ENCODE data around the gene U2AF1L4.
A peak's percentile ranks its signal among the peaks of the same experiment; 100 is the strongest.

Gene U2AF1L4

DNA sequence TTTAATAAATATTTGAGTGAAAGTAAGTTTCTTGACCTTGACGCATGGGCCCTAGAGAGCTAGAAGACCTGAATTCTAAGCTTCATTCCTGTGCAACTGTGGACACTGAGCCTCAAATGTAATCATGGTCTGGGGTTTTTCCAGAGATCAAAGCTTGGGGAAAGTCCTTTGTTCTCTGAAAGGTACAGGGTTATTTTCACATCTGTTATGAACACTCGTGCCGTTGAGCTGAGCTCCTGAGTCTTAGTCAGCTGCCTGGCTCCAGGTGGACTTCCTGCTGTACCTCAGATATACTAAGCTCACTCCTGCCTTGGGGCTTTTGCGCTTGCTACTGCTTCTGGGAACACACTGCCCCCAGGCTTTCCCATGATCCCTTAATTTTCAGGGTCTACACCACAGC is 48.4 kb downstream of the U2AF1L4 start (continued):
- TF ChIP-seq, protein P1, sequence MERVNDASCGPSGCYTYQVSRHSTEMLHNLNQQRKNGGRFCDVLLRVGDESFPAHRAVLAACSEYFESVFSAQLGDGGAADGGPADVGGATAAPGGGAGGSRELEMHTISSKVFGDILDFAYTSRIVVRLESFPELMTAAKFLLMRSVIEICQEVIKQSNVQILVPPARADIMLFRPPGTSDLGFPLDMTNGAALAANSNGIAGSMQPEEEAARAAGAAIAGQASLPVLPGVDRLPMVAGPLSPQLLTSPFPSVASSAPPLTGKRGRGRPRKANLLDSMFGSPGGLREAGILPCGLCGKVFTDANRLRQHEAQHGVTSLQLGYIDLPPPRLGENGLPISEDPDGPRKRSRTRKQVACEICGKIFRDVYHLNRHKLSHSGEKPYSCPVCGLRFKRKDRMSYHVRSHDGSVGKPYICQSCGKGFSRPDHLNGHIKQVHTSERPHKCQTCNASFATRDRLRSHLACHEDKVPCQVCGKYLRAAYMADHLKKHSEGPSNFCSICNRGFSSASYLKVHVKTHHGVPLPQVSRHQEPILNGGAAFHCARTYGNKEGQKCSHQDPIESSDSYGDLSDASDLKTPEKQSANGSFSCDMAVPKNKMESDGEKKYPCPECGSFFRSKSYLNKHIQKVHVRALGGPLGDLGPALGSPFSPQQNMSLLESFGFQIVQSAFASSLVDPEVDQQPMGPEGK (tag by site-specific recombination; IDR thresholded peaks at IDR 0.05) = no peak
- TF ChIP-seq YY1 (tag by site-specific recombination; IDR thresholded peaks at IDR 0.05) = no peak

DNA sequence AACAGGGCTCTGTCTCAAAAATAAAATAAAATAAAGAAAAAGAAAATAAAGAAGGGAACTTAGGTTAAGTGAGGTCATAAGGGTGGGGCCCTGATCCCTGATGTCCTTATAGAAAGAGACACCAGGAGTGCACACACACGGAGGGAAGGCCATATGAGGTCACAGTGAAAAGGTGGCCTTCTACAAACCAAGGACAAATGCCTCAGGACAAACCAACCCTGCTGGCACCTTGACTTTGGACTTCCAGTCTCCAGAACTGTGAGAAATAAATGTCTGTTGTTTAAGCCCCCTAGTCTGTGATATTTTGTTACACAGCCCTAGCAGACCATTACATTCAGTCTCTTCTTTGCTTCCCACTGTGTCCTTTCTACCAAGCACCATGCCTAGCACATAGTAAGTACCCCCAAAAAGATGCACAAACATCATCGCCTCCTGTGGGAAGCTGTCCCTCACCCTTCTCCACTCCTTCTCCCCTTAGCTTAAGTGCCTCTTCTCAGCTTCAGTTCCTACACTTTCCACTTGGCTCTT is 49.3 kb downstream of the U2AF1L4 start:
- Histone ChIP-seq H3K4me3 (ENCODE audit: low read depth, low read length) (no peak overlapping the region), H3K4me1 (ENCODE audit: control insufficient read depth, insufficient read depth, low read length) (no peaks in the 10 kb centered on the region), H3K36me3 (ENCODE audit: control insufficient read depth in 2 of 2, insufficient read depth in 1 of 2, low read length in 2 of 2) (no peaks in the 10 kb centered on the region), H3K27ac (ENCODE audit: extremely low read depth, low read depth, low read length) (no peak overlapping the region), H3K9me3 (ENCODE audit: control insufficient read depth, insufficient read depth, low read depth, low read length) (no peaks in the 10 kb centered on the region; the same call in 1 of the 2 replicates)
- CTCF ChIA-PET = interaction anchor here (0.5 to 10.4 kb wide), 14 partner anchors 8 to 1521 kb away, joined by 3 to 119 read pairs (median 4); partner anchors contain the start of genes LIN37, PSENEN, U2AF1L4 and ZBTB32
- POLR2A ChIA-PET = interaction anchor here (1.2 to 2.4 kb wide), 2 partner anchors 18 to 235 kb away, joined by 3 to 6 read pairs; no protein-coding TSS in a partner anchor
- TF ChIP-seq ZNF548 (tag by site-specific recombination; IDR thresholded peaks at IDR 0.05) (peak; percentile 97), SCRT2 (tag by site-specific recombination; IDR thresholded peaks at IDR 0.05) (no peak), RBAK (tag by site-specific recombination; IDR thresholded peaks at IDR 0.05) (peak; percentile 94)
- TF ChIP-seq, protein P2, sequence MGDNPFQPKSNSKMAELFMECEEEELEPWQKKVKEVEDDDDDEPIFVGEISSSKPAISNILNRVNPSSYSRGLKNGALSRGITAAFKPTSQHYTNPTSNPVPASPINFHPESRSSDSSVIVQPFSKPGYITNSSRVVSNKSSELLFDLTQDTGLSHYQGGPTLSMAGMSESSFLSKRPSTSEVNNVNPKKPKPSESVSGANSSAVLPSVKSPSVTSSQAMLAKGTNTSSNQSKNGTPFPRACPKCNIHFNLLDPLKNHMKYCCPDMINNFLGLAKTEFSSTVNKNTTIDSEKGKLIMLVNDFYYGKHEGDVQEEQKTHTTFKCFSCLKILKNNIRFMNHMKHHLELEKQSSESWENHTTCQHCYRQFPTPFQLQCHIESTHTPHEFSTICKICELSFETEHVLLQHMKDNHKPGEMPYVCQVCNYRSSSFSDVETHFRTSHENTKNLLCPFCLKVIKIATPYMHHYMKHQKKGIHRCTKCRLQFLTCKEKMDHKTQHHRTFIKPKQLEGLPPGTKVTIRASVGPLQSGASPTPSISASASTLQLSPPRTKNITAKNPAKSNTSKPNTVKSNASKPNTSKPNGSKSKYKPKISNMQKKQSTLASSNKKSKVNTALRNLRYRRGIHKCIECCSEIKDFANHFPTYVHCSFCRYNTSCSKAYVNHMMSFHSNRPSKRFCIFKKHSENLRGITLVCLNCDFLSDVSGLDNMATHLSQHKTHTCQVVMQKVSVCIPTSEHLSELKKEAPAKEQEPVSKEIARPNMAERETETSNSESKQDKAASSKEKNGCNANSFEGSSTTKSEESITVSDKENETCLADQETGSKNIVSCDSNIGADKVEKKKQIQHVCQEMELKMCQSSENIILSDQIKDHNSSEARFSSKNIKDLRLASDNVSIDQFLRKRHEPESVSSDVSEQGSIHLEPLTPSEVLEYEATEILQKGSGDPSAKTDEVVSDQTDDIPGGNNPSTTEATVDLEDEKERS (tag by site-specific recombination; IDR thresholded peaks at IDR 0.05) = 0 out of 2 replicates have a peak, but pooled peaks have one; percentile 11

DNA sequence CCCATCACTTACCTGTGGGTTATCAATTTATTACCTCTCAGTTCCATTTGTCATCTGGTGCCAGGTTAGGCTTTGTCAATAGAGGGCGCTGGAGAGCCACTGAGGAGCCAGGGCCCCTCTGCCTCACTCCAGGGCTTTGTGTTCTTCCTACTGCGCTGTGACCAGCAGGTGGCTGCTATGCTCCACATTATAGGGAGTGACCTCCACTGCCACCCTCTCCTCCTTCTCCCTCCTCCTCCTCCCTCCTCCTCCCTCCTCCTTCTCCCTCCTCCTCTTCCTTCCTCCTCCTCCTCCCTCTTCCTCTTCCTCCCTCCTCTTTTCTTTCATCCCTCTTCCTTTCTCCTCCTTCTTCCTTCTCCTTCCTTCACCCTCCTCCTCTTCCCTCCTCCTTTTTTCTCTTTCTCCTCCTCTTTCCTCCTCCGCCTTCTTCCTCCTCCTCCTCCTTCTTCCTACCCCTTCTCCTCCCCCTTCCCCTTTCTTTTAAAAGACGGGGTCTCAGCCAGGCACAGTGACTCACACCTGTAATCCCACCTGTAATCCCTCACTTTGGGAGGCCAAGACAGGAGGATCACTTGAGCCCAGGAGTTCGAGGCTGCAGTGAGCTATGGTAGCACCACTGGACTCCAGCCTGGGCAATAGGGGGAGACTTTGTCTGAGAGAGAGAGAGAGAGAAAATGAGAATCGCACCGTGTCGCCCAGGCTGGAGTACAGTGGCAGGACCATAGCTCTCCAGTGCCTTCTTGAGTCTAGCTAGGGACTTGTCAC is 51.2 kb downstream of the U2AF1L4 start:
- no peaks in the 10 kb centered on the region; a peak in 1 of 3 replicates for H3K36me3 ChIP-seq (ENCODE audit: control insufficient read depth in 2 of 2, insufficient read depth in 1 of 2, low read length in 2 of 2)
- ChIA-PET POLR2A (interaction anchor here (0.9 to 1.1 kb wide), 2 partner anchors 9 to 54 kb away, joined by 3 to 4 read pairs; partner anchors contain the start of gene LIN37), CTCF (interaction anchor here (0.6 to 10.4 kb wide), 54 partner anchors 8 to 552 kb away, joined by 3 to 119 read pairs (median 5); partner anchors contain the start of genes COX6B1, HSPB6, LIN37 and PROSER3)
- H3K4me3 ChIP-seq (ENCODE audit: low read depth, low read length) = no peak overlapping the region
- H3K4me1 ChIP-seq (ENCODE audit: control insufficient read depth, insufficient read depth, low read length) = no peaks in the 10 kb centered on the region
- no peaks in the 10 kb centered on the region; the same call in 1 of the 2 replicates for H3K9me3 ChIP-seq (ENCODE audit: control insufficient read depth, insufficient read depth, low read depth, low read length)
- no peak overlapping the region for H3K27ac ChIP-seq (ENCODE audit: extremely low read depth, low read depth, low read length)
- TF ChIP-seq MZF1 (tag by site-specific recombination; IDR thresholded peaks at IDR 0.05; ENCODE audit: borderline replicate concordance) (no peak; the same call in 1 of the 2 replicates), RBAK (tag by site-specific recombination; IDR thresholded peaks at IDR 0.05) (no peak), ZFP3 (tag by site-specific recombination; IDR thresholded peaks at IDR 0.05; ENCODE audit: low read depth) (peak; percentile 16; the same call in 1 of the 2 replicates), ZNF37A (tag by site-specific recombination; IDR thresholded peaks at IDR 0.05) (no peak), ZNF114 (tag by site-specific recombination; IDR thresholded peaks at IDR 0.05) (no peak; the same call in 1 of the 2 replicates), ZEB2 (tag by site-specific recombination; IDR thresholded peaks at IDR 0.05) (peak; percentile 89)
- TF ChIP-seq, protein P2 (tag by site-specific recombination; IDR thresholded peaks at IDR 0.05) = no peak
- TF ChIP-seq, protein P3, sequence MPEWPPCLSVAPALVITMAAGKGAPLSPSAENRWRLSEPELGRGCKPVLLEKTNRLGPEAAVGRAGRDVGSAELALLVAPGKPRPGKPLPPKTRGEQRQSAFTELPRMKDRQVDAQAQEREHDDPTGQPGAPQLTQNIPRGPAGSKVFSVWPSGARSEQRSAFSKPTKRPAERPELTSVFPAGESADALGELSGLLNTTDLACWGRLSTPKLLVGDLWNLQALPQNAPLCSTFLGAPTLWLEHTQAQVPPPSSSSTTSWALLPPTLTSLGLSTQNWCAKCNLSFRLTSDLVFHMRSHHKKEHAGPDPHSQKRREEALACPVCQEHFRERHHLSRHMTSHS (tag by site-specific recombination; IDR thresholded peaks at IDR 0.05) = peak; percentile 28; the same call in 1 of the 2 replicates
- TF ChIP-seq, protein P4, sequence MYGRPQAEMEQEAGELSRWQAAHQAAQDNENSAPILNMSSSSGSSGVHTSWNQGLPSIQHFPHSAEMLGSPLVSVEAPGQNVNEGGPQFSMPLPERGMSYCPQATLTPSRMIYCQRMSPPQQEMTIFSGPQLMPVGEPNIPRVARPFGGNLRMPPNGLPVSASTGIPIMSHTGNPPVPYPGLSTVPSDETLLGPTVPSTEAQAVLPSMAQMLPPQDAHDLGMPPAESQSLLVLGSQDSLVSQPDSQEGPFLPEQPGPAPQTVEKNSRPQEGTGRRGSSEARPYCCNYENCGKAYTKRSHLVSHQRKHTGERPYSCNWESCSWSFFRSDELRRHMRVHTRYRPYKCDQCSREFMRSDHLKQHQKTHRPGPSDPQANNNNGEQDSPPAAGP (tag by site-specific recombination; IDR thresholded peaks at IDR 0.05) = peak; percentile 93
- TF ChIP-seq, protein P5, sequence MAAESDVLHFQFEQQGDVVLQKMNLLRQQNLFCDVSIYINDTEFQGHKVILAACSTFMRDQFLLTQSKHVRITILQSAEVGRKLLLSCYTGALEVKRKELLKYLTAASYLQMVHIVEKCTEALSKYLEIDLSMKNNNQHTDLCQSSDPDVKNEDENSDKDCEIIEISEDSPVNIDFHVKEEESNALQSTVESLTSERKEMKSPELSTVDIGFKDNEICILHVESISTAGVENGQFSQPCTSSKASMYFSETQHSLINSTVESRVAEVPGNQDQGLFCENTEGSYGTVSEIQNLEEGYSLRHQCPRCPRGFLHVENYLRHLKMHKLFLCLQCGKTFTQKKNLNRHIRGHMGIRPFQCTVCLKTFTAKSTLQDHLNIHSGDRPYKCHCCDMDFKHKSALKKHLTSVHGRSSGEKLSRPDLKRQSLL (tag by site-specific recombination; IDR thresholded peaks at IDR 0.05) = 0 out of 2 replicates have a peak, but pooled peaks have one; percentile 43
- TF ChIP-seq, protein P6, sequence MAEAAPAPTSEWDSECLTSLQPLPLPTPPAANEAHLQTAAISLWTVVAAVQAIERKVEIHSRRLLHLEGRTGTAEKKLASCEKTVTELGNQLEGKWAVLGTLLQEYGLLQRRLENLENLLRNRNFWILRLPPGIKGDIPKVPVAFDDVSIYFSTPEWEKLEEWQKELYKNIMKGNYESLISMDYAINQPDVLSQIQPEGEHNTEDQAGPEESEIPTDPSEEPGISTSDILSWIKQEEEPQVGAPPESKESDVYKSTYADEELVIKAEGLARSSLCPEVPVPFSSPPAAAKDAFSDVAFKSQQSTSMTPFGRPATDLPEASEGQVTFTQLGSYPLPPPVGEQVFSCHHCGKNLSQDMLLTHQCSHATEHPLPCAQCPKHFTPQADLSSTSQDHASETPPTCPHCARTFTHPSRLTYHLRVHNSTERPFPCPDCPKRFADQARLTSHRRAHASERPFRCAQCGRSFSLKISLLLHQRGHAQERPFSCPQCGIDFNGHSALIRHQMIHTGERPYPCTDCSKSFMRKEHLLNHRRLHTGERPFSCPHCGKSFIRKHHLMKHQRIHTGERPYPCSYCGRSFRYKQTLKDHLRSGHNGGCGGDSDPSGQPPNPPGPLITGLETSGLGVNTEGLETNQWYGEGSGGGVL (tag by site-specific recombination; IDR thresholded peaks at IDR 0.05) = peak; percentile 100

Data from HEK293 (cell line).